Measurements from ENCODE around the gene ACE.

ACE gene

GRCh38 chr17:63516910-63517824, 40.3 kb downstream of the ACE start:
- no peak overlapping the region for H3K4me3 ChIP-seq (ENCODE audit: low read length)
- peak; percentile 25 for DNase-seq (ENCODE audit: low read depth)
- TF ChIP-seq CTCF (conservative IDR thresholded peaks at IDR 0.05; ENCODE audit: low read depth, low read length) = no peak

- no peak for DNase-seq (ENCODE audit: low read depth)
- no peak overlapping the region for H3K4me3 ChIP-seq (ENCODE audit: low read length)
- TF ChIP-seq CTCF (conservative IDR thresholded peaks at IDR 0.05; ENCODE audit: low read depth, low read length) = no peak
Measured at GRCh38 chr17:63517825-63518534, 41.1 kb downstream of the ACE start.

GRCh38 chr17:63519116-63519881, 42.4 kb downstream of the ACE start:
- TF ChIP-seq CTCF (conservative IDR thresholded peaks at IDR 0.05; ENCODE audit: low read depth, low read length) = no peak
- DNase-seq (ENCODE audit: low read depth) = no peak
- H3K4me3 ChIP-seq (ENCODE audit: low read length) = no peak overlapping the region

GRCh38 chr17:63519972-63520882, 43.4 kb downstream of the ACE start:
- no peak for DNase-seq (ENCODE audit: low read depth)
- no peak for TF ChIP-seq CTCF (conservative IDR thresholded peaks at IDR 0.05; ENCODE audit: low read depth, low read length)
- no peak overlapping the region for H3K4me3 ChIP-seq (ENCODE audit: low read length)

GRCh38 chr17:63523253-63523855, 46.5 kb downstream of the ACE start, which contains the start of gene KCNH6:
KCNH6 (plus strand) TSS chr17:63523358; CDS start chr17:63523414, 56 bp downstream.
- no peak for DNase-seq (ENCODE audit: low read depth)
- peak within 1 kb of the TSS; percentile 15 for H3K4me3 ChIP-seq (ENCODE audit: low read length)
- no peak for TF ChIP-seq CTCF (conservative IDR thresholded peaks at IDR 0.05; ENCODE audit: low read depth, low read length)

- no peak for TF ChIP-seq CTCF (conservative IDR thresholded peaks at IDR 0.05; ENCODE audit: low read depth, low read length)
- H3K4me3 ChIP-seq (ENCODE audit: low read length) = no peak overlapping the region
- DNase-seq (ENCODE audit: low read depth) = no peak
Measured at GRCh38 chr17:63524051-63524450, 47.2 kb downstream of the ACE start.

Data from retinal pigment epithelial cell (primary cell).